Heart left ventricle (tissue), 13 donors: ENCODE measurements around the gene CCSER2.

Experiments used
- POLR2A ChIP-seq, 2 donors: fragments of 450-650 bp; IDR thresholded peaks; one replicate each; pipeline ENCODE4 v1.6.1; 2017; ENCODE audit warnings: antibody characterized with exemption in 2 of 2, mild to moderate bottlenecking in 2 of 2, moderate library complexity in 2 of 2
- TF ChIP-seq, protein P1 (sequence below), 12 donors: fragments of 200-600 bp; sonication (generic) in 4 of 12; IDR thresholded peaks; one replicate each; pipeline versions ENCODE4 v1.5.0 to v1.8.0; 2018 to 2022; ENCODE audit warnings: antibody characterized with exemption in 12 of 12, mild to moderate bottlenecking in 5 of 12
- donor health status: ischemic (EF 13 %, LVEDD 7.1; RV severe dilation, severe dysfunction).
- donor health status: DM: no; HTN: yes; CAD: no.
- donor health status: DM: no; HTN: no; CAD: no.
- donor health status: ischemic (EF 25% LVEDD 6.9; RV normal size, moderate dysfunction).
- donor health status: ischemic (EF 25% LVEDD 5.7; RV mildly dilated, moderate dysfunction).
- donor health status: ischemic (EF 35%, LVEDD 5.7; RV mildly dilated, moderate dysfunction).
- donor health status: nonischemic (EF 11% LVEDD 7.7; RV severe dilation, severe dysfunction).
- donor health status: DM: yes; HTN: yes; CAD: no.
- donor health status: PGD.
- donor health status: ischemic (EF 29% LVEDD 5.4; RV normal size, mild dysfunction).
- donor health status: nonischemic (EF 23%, LVEDD 6.1; RV moderate dilation, normal function).

DNA sequence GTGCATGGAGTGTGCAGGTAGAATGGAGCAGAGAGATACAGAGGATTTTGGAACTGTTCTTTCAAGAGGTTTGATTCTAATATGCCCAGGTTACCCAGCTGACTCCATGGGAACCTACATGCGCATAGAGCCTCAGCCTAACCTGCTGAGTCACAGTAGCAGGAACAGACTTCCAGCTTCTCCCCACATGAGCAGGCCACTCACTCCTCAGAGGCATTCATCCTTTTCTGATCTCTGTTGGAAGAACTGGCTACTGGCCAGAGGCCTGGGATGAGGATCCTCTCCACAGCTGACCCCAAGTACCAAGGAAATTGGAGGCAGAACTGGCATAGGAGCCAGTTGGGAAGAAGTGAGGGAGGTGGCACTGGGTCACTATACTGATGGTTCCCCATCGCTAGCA is 17.9 kb upstream of the CCSER2 start:
- TF ChIP-seq, protein P1, sequence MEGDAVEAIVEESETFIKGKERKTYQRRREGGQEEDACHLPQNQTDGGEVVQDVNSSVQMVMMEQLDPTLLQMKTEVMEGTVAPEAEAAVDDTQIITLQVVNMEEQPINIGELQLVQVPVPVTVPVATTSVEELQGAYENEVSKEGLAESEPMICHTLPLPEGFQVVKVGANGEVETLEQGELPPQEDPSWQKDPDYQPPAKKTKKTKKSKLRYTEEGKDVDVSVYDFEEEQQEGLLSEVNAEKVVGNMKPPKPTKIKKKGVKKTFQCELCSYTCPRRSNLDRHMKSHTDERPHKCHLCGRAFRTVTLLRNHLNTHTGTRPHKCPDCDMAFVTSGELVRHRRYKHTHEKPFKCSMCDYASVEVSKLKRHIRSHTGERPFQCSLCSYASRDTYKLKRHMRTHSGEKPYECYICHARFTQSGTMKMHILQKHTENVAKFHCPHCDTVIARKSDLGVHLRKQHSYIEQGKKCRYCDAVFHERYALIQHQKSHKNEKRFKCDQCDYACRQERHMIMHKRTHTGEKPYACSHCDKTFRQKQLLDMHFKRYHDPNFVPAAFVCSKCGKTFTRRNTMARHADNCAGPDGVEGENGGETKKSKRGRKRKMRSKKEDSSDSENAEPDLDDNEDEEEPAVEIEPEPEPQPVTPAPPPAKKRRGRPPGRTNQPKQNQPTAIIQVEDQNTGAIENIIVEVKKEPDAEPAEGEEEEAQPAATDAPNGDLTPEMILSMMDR (IDR thresholded peaks at IDR 0.05), result no peak
- TF ChIP-seq POLR2A (IDR thresholded peaks at IDR 0.05), result no peak
